ENCODE measurements around the gene ZNF121. TPM values are rescaled to one million over a fixed set of nuclear protein-coding genes. Genes with fewer than 3 reads are reported as not detected.

ZNF121 gene
- 58.7 and 60.0 TPM in 2 replicates for total RNA-seq (ENCODE audit: low replicate concordance)
- long read RNA-seq, transcript ZNF121-201 (4 exons, 1,563 nt): major isoform, 8 of 24 reads
- long read RNA-seq, partial matches to known transcripts: 2 of 24 reads
- long read RNA-seq, other reads (novel, unspliced or antisense): 14 of 24 reads

DNA sequence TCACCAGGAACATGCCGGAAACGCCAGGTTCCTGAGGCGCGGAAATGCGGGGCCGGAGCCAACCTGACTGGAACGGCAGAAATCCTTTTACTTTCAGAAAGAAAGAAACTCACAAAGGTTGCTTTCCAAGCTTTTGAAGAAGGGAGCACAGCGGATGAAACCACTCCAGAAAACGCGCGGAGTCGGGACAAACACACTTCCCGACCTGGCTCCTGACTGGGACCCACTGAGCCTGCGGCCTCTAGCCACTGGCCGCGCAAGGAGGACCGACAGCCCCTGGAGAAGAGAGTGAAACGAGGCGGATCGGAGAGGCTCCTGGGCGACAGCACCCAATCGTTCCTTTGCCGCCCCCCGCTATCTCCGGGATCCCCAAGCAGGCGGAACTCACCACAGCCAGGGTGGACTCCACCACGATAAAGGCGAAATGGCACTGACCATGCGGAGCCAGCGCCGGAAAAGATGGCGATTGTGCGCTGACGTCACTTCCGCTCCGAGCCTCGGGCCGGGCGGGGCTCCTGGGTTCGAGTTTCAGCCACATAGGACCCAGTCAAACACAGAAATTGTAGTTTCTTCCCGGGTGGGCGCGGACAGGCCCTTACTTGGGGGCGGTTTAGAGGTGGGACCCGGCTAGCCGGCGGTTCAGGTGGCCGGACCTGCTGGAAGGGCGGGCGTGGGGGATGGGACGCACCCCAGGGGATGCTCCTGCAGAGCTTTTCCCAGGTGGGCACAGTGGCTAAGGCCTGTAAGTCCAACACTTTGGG lies at the start of gene ZNF121:
TSS of gene ZNF121 (minus strand) at position 432 of the 761 bp plus-strand sequence. CDS start 16,407 bp downstream, outside the sequence.
- DNase-seq (ENCODE audit: extremely low spot score, unreplicated experiment): peak; percentile 88
- peak within 1 kb of the TSS; percentile 95 for H3K27ac Mint-ChIP-seq
- H3K4me1 Mint-ChIP-seq (ENCODE audit: unreplicated experiment): peaks cover 9% of the 10 kb centered on the region
- H3K4me3 Mint-ChIP-seq: peak within 1 kb of the TSS; percentile 93
- TF ChIP-seq, protein P1, sequence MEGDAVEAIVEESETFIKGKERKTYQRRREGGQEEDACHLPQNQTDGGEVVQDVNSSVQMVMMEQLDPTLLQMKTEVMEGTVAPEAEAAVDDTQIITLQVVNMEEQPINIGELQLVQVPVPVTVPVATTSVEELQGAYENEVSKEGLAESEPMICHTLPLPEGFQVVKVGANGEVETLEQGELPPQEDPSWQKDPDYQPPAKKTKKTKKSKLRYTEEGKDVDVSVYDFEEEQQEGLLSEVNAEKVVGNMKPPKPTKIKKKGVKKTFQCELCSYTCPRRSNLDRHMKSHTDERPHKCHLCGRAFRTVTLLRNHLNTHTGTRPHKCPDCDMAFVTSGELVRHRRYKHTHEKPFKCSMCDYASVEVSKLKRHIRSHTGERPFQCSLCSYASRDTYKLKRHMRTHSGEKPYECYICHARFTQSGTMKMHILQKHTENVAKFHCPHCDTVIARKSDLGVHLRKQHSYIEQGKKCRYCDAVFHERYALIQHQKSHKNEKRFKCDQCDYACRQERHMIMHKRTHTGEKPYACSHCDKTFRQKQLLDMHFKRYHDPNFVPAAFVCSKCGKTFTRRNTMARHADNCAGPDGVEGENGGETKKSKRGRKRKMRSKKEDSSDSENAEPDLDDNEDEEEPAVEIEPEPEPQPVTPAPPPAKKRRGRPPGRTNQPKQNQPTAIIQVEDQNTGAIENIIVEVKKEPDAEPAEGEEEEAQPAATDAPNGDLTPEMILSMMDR (conservative IDR thresholded peaks at IDR 0.05): no peak
- H3K9me3 Mint-ChIP-seq: peaks cover 10% of the 10 kb centered on the region
- peaks cover 7% of the 10 kb centered on the region for H3K27me3 Mint-ChIP-seq
- peaks cover 28% of the 10 kb centered on the region for H3K36me3 Mint-ChIP-seq

DNA sequence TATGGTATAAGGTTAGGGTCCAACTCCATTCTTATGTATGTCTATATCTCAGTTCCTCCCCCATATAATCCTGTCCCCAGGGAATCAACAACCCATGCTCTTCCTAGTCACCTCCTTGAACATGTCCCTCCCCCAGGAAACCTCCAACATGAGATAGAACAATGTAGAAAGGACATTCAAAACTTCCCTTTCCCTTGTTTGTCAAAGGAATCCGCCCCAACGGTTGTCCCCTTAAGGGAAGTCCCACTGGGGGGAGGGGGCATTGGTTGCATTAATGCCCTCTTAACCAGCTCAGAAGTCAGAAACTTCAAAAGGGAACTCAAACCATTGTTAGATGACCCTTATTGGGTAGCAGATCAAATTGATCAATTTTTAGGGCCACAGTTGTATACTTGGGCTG lies 43.6 kb upstream of the ZNF121 start:
- no peak for DNase-seq (ENCODE audit: extremely low spot score, unreplicated experiment)
- TF ChIP-seq, protein P1 (conservative IDR thresholded peaks at IDR 0.05): no peak
- Mint-ChIP-seq H3K27me3 (no peaks in the 10 kb centered on the region), H3K9me3 (no peaks in the 10 kb centered on the region), H3K4me3 (no peak overlapping the region), H3K27ac (no peak overlapping the region), H3K4me1 (ENCODE audit: unreplicated experiment) (peaks cover 6% of the 10 kb centered on the region), H3K36me3 (peaks cover 18% of the 10 kb centered on the region)

DNA sequence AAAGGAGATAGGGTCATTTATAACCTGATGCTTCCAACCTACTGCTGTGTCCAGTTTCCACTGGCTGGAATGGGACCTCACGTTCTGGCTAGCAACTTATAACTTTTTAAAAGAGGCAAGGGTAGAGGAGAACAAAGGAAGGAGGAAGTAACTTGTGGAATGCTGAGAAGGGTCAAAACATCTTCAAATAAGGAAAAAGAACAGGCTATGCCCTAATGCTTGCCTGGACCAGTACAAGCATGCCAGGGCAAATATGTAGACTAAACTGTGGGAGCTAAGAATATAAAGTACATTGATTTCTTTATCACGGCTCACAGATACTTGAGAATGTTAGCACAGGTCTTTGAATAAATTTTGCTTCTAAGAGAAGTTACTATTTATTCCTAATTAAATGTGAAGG lies 38.2 kb upstream of the ZNF121 start:
- TF ChIP-seq, protein P1 (conservative IDR thresholded peaks at IDR 0.05): no peak
- H3K4me3 Mint-ChIP-seq: peak overlapping the region; percentile 90
- H3K27me3 Mint-ChIP-seq: peaks cover 3% of the 10 kb centered on the region
- DNase-seq (ENCODE audit: extremely low spot score, unreplicated experiment): no peak
- H3K27ac Mint-ChIP-seq: peak overlapping the region; percentile 100
- H3K36me3 Mint-ChIP-seq: peaks cover 28% of the 10 kb centered on the region
- H3K4me1 Mint-ChIP-seq (ENCODE audit: unreplicated experiment): peaks cover 10% of the 10 kb centered on the region
- no peaks in the 10 kb centered on the region for H3K9me3 Mint-ChIP-seq

GRCh38 chr19:9621156-9622037 lies 37.1 kb upstream of the ZNF121 start, which contains the start of gene ZNF561:
ZNF561 (minus strand) TSS chr19:9621232; CDS start chr19:9619456, 1,776 bp downstream.
- Mint-ChIP-seq H3K27ac (peak within 1 kb of the TSS; percentile 100), H3K4me1 (ENCODE audit: unreplicated experiment) (peaks cover 10% of the 10 kb centered on the region), H3K9me3 (no peaks in the 10 kb centered on the region), H3K36me3 (peaks cover 34% of the 10 kb centered on the region), H3K4me3 (peak within 1 kb of the TSS; percentile 100), H3K27me3 (peaks cover 3% of the 10 kb centered on the region)
- peak; percentile 86 for DNase-seq (ENCODE audit: extremely low spot score, unreplicated experiment)
- TF ChIP-seq, protein P1 (conservative IDR thresholded peaks at IDR 0.05): no peak

DNA sequence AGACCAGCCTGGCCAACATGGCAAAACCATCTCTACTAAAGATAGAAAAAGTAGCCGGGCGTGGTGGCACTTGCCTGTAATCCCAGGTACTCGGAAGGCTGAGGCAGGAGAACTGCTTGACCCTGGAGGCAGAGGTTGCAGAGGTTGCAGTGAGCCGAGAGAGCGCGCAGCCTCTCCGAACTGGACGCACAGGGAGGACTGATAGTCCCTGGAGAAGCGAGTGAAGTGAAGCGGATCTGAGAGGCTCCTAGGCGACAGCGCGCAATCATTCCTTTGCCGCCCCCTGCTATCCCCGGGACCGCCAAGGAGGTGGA lies 36.5 kb upstream of the ZNF121 start:
- Mint-ChIP-seq H3K27ac (peak overlapping the region; percentile 100), H3K36me3 (peaks cover 34% of the 10 kb centered on the region), H3K4me3 (peak overlapping the region; percentile 100), H3K4me1 (ENCODE audit: unreplicated experiment) (peaks cover 7% of the 10 kb centered on the region), H3K27me3 (peaks cover 3% of the 10 kb centered on the region), H3K9me3 (no peaks in the 10 kb centered on the region)
- DNase-seq (ENCODE audit: extremely low spot score, unreplicated experiment): no peak
- TF ChIP-seq, protein P1 (conservative IDR thresholded peaks at IDR 0.05): no peak

All from type B pancreatic cell (in vitro differentiated cells).